Measurements from ENCODE around the gene PLA2G1B.
A peak's percentile ranks its signal among the peaks of the same experiment; 100 is the strongest.
"Not testable (repeated sequence)": the region's sequence is repeated elsewhere in the genome, so short reads cannot be mapped to it uniquely, and the experiment has no call there.

PLA2G1B gene

DNA sequence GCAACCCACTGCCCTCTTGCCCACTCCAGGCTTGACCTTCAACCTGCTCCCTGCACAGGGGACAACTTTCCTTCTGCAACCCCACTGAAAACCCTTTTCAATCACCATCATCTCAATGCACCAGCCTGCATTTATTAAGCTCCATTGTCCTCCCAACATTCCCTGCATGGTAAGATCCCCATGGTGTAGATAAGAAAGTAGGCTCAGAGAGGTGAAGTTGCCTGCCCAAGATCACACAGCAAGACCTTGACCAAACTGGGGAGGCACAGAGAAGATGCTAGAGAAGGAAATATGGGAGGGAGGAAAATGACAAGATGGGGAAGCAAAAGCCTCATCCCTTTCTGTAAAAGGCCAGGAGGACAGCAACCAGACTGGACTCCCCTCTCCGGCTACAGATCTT lies 31.5 kb upstream of the PLA2G1B start:
- DNase-seq (ENCODE audit: low read depth in 2 of 2) = no peak

DNA sequence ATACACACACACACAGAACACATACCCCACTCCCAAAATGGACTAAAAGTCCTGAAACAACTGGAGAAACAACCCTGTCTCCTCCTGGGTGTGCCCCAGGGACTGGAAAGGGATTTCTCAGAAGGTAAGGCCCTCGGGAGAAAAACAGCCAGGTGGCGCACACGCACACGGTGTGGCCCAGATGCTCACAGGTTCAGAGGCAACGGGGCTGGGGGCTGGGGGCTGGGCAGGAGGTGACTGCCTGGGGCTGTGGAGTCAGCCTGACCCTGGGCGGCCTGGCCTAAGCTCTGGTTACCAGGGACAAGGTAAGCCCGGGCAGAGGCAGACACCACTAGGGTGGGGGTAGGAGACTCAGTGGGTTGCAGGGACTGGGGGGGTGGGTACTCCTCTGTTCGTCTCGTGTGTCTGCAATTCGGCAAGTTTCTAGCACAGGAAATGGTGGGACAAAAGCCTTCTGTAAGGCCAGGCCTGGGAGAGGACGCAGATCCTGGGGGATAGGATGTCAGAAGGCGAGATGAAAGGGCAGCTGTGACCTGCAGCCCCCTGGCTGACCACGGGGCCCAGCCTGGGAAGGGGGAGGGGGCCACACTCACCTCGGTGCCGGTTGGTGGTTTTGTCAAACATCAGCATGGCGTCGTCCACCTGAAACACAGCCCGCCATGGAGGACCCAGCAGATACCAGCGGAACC lies 31.0 kb upstream of the PLA2G1B start:
- DNase-seq (ENCODE audit: low read depth in 2 of 2) = no peak

DNA sequence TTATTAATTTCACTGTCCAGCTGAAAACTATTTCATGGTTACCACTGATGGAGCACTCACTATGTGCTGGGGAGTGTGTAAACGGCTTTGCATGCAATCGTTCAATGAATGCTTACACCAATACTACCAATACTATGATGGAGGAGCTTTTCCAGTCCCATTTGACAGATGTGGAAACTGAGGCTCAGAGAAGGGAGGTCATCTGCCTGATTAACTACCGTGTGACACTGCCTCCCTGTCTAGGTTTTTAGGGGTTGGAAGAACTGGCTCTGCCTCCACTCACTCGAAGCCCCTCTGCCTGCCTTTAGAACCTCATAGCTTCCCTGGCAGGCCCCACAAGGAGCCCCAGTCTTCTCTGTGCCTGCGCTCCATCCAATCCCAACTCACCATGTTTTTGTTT lies 29.5 kb upstream of the PLA2G1B start:
- DNase-seq (ENCODE audit: low read depth in 2 of 2) = no peak

DNA sequence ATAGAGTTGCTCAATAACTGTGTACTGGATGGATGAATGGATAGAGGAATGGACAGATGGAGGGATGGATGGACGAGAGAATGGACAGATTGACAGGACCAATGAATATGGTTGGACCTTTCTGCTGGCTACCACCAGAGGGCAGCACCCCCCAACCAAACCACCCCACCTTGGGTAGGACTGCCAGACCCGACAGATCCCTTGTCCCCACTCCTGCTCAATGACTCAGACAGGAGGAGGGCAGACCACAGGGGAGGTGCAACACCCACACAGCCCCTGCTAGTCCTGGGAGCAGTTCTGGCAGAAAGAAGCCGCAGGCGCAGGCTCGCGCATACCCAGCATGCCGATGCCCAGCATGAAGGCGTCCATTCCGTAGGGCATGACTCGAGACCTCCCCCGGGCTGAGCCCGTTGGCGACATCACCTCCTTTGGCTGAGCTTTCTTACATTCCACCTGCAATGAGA lies 29.0 kb upstream of the PLA2G1B start:
- peak; percentile 43 to 56 for DNase-seq (ENCODE audit: low read depth in 2 of 2)

DNA sequence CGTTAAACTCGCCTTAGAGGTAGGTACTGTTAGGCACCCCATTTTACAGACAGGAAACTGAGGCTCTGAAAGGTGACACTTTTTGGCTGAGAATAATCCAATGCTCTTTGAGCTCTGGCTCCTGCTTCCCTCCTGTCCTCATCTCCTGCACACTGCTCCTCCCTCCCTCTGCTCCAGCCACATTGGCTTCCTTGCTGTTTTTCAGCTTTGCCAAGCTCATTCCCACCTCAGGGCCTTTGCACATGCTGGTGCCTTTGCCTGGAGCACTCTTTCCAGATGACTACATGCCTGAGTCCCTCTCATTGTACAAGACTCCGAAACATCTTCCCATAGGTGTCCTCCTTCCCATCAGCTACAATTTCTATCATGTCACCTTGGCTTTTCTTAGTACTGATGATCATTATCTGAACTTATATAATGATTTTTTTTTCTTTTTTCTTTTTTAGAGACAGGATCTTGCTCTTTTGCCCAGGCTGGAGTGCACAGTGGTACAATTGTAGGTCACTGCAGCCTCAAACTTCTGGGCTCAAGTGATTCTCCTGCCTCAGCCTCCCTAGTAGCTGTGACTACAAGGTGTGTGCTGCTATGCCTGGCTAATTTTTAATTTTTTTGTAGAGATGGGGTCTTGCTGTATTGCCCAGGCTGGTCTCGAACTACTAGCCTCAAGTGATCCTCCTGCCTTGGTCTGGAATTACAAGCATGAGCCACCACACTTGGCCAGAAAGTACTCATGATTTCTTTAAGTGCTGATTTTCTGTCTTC lies 26.2 kb upstream of the PLA2G1B start:
- no peak for DNase-seq (ENCODE audit: low read depth in 2 of 2)

DNA sequence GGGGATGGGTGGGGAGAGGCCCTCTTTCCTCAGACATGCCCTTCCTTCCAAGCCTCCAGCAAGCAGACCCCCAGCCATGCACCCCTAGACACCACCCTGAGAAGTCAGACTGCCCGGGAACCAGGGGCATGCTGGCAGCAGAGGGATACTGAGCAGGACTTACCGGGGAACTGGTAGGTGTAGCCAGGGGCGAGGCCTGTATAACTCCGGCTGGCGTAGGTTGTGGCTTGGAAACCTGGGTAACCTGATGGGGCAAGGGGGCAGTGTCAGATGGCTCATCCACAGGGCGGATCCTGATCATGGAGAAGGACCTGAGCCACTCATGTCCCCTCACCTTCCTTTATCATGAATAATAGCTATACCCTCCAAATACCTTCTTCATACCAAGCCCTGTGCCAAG lies 25.6 kb upstream of the PLA2G1B start:
- no peak for DNase-seq (ENCODE audit: low read depth in 2 of 2)

DNA sequence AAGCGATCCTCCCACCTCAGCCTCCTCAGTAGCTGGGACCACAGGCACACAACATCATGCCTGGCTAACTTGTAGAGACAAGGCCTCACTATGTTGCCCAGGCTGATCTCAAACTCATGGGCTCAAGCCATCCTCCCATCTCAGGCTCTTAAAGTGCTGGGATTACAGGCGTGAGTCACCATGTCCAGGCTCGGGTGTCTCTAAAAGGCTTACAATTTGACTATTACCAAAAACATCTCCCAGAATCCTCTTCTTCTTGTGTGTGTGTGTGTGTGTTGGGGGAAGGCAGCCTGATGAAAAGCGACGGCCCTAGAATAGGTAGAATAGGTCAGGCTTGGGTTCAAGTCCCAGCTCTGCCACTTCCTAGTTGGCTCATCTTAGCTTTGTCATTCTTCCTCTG lies 24.5 kb upstream of the PLA2G1B start:
- DNase-seq (ENCODE audit: low read depth in 2 of 2) = peak in 1 of 2 experiments; percentile 14

DNA sequence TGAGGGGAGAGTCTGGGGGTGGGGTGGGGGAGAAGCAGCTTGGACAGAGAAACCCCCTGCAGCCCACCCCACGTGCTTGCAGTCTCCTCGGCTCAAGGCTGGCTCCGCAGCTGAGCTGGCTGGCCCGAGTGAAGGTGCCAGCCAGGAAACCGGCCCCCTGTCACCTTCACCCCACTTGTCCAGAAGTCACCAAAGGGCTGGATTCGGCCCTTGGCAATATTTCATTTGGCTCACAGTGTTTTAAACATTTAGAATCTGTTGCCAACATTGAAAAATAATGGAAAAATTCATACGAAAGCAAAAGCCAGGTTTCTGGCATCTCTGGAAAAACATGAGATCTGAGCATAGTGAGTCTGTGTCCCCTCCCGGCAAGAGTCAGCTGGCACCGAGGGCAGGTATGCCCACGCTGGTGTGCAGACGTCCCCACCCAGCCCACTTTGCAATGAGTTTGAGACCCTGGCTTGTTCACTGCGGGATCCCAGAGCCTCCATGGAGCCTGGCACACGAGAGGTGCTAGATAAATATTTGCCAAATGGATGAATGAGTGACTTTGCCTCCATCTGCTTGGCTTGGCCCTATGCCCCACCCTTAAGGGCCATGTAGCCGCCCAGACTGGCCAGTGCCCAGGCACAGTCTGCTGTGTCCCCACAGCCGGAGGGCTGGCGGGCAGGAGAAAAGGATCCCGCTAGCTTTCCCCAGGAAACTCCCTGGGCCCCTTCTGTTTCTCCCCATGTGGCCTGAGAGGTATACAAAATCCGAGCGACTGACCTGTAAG lies 23.2 kb upstream of the PLA2G1B start:
- no peak for DNase-seq (ENCODE audit: low read depth in 2 of 2)

DNA sequence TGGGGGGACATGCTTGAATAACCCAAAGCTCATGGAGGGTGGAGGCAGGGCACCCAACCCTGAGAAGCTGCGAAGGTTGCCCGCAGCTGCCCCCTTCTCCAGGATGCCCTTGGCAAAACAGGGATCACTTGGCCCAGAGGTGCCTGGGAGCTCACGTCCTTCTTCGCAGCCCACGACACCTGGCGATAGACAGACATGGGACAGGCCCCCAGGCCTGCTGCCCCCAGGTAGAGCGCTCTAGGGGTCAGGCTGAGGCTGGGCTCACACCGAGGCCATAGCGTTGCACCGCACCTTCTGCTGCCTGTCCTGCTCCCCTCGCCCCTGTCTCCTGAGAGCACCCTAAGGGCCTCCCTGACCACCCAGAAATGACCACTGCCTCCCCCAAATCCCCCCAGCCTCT lies 20.2 kb upstream of the PLA2G1B start:
- no peak for DNase-seq (ENCODE audit: low read depth in 2 of 2)

DNA sequence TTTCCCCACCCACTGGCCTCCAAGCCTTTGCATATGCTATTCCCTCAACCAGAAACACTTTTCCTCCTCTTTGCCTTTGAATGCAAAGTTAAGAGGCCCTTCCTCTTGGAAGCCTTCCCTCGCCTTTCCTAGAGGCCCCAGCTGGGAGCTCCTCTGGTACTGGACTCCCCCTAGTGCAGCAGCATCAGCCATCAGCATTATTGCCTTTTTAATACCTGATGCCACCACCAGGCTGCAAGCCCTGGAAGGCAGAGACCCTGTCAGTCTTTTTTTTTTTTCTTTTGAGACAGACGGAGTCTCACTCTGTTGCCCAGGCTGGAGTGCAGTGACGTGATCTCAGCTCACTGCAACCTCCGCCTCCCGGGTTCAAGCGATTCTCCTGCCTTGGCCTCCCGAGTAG lies 19.1 kb upstream of the PLA2G1B start:
- no peak for DNase-seq (ENCODE audit: low read depth in 2 of 2)

DNA sequence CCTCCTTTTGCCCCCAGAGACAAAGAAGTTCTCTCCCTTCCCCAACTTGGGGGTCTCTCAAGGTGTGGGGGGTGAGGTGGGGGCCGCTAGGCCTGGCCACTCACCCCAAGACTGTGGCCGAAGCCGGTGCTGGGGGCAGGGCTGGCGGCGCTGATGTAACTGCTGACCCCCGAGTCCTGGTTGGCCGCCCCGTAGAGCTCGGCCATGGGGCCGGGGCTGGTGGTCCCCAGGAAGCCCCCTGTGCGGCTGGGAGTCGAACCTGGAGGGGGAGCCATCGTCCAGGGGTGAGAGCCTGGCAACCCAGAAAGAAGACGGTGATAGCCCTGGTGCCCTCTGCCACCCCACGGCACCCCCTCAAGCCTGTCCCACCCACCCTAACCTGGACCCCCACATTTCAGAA lies 18.5 kb upstream of the PLA2G1B start:
- no peak for DNase-seq (ENCODE audit: low read depth in 2 of 2)

DNA sequence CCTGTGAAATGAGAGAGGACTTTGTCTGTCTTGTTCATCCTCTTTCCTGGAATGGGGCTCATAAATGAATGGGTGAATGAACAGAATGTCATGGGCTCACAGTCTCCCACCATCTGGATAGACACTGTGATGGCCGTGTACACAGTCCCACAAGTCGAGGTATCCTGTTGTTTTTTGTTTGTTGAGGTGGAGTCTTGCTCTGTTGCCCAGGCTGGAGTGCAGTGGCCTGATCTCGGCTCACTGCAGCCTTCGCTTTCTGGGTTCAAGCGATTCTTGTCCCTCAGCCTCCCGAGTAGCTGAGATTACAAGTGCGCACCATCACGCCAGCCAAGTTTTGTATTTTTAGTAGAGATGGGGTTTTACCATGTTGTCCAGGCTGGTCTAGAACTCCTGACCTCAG lies 16.1 kb upstream of the PLA2G1B start:
- DNase-seq (ENCODE audit: low read depth in 2 of 2) = no peak

DNA sequence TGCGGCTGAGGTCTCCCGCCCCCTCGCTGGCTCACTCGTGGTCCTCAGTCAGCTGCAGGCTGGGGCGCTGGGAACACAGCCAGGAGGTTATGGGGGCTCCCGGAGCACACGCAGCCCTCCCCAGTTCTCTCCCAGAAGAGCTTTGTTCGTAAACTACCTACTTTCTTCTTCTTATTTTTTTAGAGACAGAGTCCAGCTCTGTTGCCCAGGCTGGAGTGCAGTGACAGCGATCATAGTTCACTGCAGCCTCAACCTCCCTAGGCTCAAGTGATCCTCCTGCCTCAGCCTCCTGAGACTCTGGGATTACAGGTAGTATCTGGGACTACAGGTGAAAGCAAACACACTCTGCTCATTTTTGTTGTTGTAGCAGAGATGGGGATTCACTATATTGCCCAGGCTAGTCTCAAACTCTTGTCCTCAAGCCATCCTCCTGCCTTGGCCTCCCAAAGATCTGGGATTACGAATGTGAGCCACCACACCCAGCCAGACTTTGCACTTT lies 15.5 kb upstream of the PLA2G1B start:
- no peak for DNase-seq (ENCODE audit: low read depth in 2 of 2)

DNA sequence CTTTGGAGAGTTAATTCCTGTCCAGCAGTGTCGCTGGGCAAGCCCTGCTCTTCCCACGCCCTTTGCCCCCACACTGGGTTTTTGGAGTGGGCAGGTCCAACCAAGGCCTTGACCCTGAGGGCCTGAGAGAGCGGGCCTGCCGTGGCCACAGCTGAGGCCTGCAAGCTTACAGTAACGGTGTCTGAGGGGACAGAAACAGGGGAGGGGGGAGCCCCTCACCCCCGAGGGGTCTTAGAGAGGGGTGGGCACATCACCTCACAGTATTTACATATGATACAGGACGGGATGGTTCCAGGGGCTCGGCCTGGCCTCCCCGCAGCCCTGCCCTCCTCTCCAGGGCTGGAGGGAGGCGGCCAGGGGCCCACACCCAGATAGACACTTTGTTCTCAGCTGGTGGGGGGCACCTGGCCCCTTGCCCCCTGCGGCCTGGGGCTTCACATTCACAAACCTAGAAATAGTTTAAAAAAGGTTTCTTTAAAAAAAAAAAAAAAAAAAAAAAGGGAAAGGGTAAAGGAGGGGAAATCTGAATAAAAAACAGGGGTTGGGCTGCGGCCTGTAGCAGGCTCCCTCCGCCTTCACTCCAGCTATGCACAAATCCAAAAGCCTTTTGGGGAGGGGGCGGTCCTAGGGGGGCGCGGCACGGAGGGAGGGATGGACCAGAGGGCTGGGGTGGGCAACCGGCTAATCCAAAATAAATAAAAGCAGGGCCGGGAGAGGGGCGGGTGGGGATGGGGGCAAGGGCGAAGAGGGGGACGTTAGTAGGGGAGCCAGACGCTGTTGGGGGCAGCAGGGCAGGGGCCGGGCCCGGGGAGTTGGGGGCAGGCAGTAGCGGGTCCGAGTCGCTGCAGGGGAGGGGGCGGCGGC lies 14.8 kb upstream of the PLA2G1B start:
- no peak for DNase-seq (ENCODE audit: low read depth in 2 of 2)

DNA sequence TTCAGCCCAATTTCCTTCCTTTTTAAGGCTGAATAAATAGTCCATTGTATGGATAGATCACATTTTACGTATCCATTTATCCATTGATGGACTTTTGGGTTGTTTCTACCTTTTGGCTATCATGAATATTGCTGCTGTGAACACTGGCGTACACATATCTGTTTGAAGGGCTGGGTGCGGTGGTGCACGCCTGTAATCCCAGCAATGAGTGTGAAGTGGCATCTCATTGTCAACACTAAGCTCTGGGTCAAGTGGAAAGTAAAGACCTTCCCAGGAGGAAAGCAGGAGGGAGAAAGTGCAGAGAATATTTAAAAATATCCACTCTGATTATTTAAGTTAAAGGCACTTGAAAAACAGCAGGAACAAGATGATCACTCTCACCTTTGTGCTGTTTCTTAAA lies 11.7 kb upstream of the PLA2G1B start:
- no peak for DNase-seq (ENCODE audit: low read depth in 2 of 2)

DNA sequence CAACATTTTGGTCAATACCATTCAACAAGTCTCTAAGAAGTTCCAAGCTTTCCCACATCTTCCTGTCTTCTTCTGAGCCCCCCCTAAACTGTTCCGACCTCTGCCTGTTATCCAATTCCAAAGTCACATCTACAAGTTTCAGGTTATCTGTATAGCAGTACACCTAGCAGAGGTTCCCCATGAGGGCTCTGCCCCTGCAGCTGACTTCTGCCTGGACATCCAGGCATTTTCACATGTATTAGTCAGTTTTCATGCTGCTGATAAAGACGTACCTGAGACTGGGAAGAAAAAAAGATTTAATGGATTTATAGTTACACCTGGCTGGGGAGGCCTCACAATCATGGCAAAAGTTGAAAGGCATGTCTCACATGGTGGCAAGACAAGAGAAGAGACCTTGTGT lies 10.2 kb upstream of the PLA2G1B start:
- no peak for DNase-seq (ENCODE audit: low read depth in 2 of 2)

DNA sequence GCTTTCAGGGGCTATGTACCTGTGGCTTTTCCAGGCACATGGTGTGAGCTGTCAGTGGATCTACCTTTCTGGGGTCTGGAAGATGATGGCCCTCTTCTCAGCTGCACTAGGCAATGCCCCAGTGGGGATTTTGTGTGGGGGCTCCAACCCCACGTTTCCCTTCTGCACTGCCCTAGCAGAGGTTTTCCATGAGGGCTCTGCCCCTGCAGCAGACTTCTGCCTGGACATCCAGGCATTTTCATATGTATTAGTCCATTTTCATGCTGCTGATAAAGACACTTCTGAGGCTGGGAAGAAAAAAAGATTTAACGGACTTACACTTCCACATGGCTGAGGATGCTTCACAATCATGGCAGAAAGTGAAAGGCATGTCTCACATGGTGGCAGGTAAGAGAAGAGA lies 8.8 kb upstream of the PLA2G1B start:
- DNase-seq (ENCODE audit: low read depth in 2 of 2) = not testable (repeated sequence)

DNA sequence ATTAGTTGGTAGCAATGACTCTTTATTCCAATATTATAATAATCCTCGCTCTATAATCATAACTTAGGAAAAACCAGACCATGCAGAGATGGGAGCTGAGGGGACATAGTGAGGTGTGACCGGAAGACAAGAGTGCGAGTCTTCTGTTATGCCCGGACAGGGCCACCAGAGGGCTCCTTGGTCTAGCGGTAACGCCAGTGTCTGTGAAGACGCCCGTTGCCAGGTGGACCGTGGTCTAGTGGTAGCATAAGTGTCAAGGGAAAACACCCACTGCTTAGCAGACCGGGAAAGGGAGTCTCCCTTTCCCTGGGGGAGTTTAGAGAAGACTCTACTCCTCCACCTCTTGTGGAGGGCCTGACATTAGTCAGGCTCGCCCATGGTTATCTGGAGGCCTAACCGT lies 7.9 kb upstream of the PLA2G1B start:
- DNase-seq (ENCODE audit: low read depth in 2 of 2) = not testable (repeated sequence)

DNA sequence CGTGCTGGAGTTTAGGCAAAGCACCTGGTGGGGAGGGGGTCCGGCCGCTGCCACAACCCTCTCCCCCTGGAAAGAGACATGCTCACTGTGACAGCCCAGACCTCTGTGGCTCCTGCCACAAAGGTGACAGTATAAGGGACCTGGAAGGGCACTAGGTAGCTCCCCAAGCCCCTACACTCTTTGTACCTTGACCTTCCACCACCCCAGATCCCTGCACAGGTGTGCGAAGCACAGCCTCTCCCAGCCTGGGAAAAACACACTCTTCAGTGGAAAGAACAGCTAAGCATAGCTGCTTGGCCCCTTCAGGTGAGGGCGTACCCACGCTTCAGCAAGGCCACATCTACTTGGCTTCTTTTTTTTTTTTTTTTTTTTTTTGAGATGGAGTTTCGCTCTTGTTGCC lies 4.9 kb upstream of the PLA2G1B start:
- no peak for DNase-seq (ENCODE audit: low read depth in 2 of 2)

DNA sequence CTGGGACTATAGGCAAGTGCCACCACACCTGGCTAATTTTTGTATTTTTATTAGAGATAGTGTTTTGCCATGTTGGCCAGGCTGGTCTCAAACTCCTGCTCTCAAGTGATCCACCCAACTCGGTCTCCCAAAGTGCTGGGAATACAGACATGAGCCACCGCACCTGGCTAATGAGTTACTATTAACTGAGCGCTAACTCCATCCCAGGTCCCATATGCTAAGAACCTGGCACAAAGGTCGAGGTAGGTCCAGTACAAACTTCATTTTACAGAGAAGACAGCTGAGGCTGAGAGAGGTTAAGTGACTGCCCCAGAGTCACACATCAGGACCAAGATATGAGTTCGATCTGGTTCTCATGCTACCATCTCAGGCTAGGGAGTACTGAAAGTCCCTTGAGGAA lies 4.5 kb upstream of the PLA2G1B start:
- no peak for DNase-seq (ENCODE audit: low read depth in 2 of 2)

DNA sequence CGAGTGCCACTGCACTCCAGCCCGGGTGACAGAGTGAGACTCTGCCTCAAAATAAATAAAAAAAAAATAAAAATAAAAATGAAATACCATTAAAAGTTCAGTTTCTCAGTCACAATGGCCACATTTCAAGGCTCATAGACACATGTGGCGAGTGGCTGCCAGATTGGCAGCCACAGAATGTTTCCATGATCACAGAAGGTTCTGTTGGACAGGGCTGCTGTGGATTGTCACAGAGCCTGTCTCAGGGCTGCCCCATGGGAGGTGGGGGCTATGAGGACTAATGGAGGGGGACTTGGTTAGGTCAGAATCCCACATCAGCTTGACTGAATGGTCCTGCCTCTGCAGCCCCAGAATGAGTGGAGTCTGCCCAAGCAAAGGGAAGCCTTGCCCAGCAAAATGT lies 3.8 kb upstream of the PLA2G1B start:
- DNase-seq (ENCODE audit: low read depth in 2 of 2) = no peak

DNA sequence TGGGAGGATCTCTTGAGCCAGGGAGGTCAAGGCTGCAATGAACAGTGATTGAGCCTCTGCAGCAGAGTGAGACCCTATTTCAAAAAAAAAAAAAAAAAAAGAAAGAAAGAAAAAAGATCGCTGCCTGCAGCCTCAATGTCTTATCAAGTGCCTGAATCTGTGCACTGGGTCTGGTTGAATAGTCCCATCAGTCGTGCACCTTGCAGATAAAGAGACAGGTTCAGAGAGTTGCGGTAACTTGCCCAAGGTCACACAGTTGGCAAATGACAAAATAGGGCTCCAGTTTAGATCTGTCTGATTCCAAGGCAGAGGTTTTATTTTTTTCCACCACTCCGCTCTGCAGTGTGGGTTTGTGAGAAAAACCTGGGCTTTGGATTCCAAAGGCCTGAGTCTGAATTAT lies 649 bp upstream of the PLA2G1B start:
- DNase-seq (ENCODE audit: low read depth in 2 of 2) = no peak
